ENCODE results near the gene ZC3H10.
A peak's percentile ranks its signal among the peaks of the same experiment; 100 is the strongest.

ZC3H10 gene

GRCh38 chr12:56126732-56127239 is 8.7 kb downstream of the ZC3H10 start:
- no peak for DNase-seq (ENCODE audit: low read depth in 2 of 2, low spot score in 1 of 2)

- DNase-seq (ENCODE audit: low read depth in 2 of 2, low spot score in 1 of 2) = no peak
These were observed 9.4 kb downstream of the ZC3H10 start for GRCh38 chr12:56127485-56127887.

GRCh38 chr12:56127888-56128669 is 10.0 kb downstream of the ZC3H10 start, which contains the start of gene ESYT1:
Gene ESYT1, plus strand, starts transcription at chr12:56128267. Its CDS starts 53 bp downstream, at chr12:56128320.
- DNase-seq (ENCODE audit: low read depth in 2 of 2, low spot score in 1 of 2) = peak; percentile 92 to 95

GRCh38 chr12:56128670-56129205 is 10.7 kb downstream of the ZC3H10 start:
- DNase-seq (ENCODE audit: low read depth in 2 of 2, low spot score in 1 of 2) = no peak

GRCh38 chr12:56129206-56129941 is 11.3 kb downstream of the ZC3H10 start:
- peak in 1 of 2 donors; percentile 73 for DNase-seq (ENCODE audit: low read depth in 2 of 2, low spot score in 1 of 2)

GRCh38 chr12:56129942-56130495 is 12.0 kb downstream of the ZC3H10 start:
- no peak for DNase-seq (ENCODE audit: low read depth in 2 of 2, low spot score in 1 of 2)

GRCh38 chr12:56130876-56131275 is 12.8 kb downstream of the ZC3H10 start:
- DNase-seq (ENCODE audit: low read depth in 2 of 2, low spot score in 1 of 2) = no peak

GRCh38 chr12:56134897-56135296 is 16.8 kb downstream of the ZC3H10 start:
- no peak for DNase-seq (ENCODE audit: low read depth in 2 of 2, low spot score in 1 of 2)

GRCh38 chr12:56137853-56138571 is 19.9 kb downstream of the ZC3H10 start:
- no peak for DNase-seq (ENCODE audit: low read depth in 2 of 2, low spot score in 1 of 2)

- DNase-seq (ENCODE audit: low read depth in 2 of 2, low spot score in 1 of 2) = no peak
These were observed 24.1 kb downstream of the ZC3H10 start for GRCh38 chr12:56141946-56142784.

GRCh38 chr12:56143217-56143616 is 25.2 kb downstream of the ZC3H10 start:
- DNase-seq (ENCODE audit: low read depth in 2 of 2, low spot score in 1 of 2) = no peak

GRCh38 chr12:56143870-56144269 is 25.8 kb downstream of the ZC3H10 start:
- DNase-seq (ENCODE audit: low read depth in 2 of 2, low spot score in 1 of 2) = no peak

GRCh38 chr12:56145217-56145616 is 27.2 kb downstream of the ZC3H10 start:
- no peak for DNase-seq (ENCODE audit: low read depth in 2 of 2, low spot score in 1 of 2)

GRCh38 chr12:56146492-56147460 is 28.7 kb downstream of the ZC3H10 start:
- DNase-seq (ENCODE audit: low read depth in 2 of 2, low spot score in 1 of 2) = no peak

GRCh38 chr12:56150563-56150962 is 32.5 kb downstream of the ZC3H10 start:
- DNase-seq (ENCODE audit: low read depth in 2 of 2, low spot score in 1 of 2) = no peak

GRCh38 chr12:56151672-56152131 is 33.6 kb downstream of the ZC3H10 start:
- DNase-seq (ENCODE audit: low read depth in 2 of 2, low spot score in 1 of 2) = peak; percentile 24 to 28

GRCh38 chr12:56152132-56152755 is 34.2 kb downstream of the ZC3H10 start, which contains the start of gene MYL6B:
Gene MYL6B, plus strand, starts transcription at chr12:56152587. Its CDS starts 1,332 bp downstream, at chr12:56153919.
- DNase-seq (ENCODE audit: low read depth in 2 of 2, low spot score in 1 of 2) = peak; percentile 83 to 88
